Common myeloid progenitor, CD34-positive (primary cell): Measurements from ENCODE around the gene MESP1.
A peak's percentile ranks its signal among the peaks of the same experiment; 100 is the strongest.

ENCODE experiments used
- CTCF ChIA-PET: fragments of 350-600 bp; sonication (Branson Sonifier 250); formaldehyde crosslinking; loops from one replicate; lab custom pipeline; 2021; ENCODE audit warnings: antibody characterized with exemption; lab: Charles Lee
- POLR2A ChIA-PET: fragments of 350-600 bp; sonication (Branson Sonifier 250); formaldehyde crosslinking; loops from one replicate; lab custom pipeline; 2021; ENCODE audit warnings: antibody characterized with exemption; lab: Charles Lee
- DNase-seq, 3 donors: peaks; one replicate each; pipeline versions ENCODE4 v3.0.0 to v3.0.0-alpha.2; 2013
- H3K27ac ChIP-seq, 2 experiments: 1 replicate in 1 of 2; 2 replicates in 1 of 2; pipeline ENCODE4 v1.7.0; 2013; ENCODE audit warnings: inconsistent platforms in 2 of 2, low read length in 2 of 2, mild to moderate bottlenecking in 2 of 2, low read depth in 1 of 2, moderate library complexity in 1 of 2; ENCODE audit not compliant: severe bottlenecking in 2 of 2, insufficient read depth in 1 of 2, poor library complexity in 1 of 2
- H3K27me3 ChIP-seq, 5 experiments: replicated peaks in 2 of 5; 1 replicate in 3 of 5; 2 replicates in 2 of 5; pipeline versions ENCODE4 v1.6.1 to v1.7.0; 2013; ENCODE audit warnings: low read length in 4 of 5, mild to moderate bottlenecking in 2 of 5, moderate library complexity in 2 of 5, inconsistent platforms in 1 of 5; ENCODE audit not compliant: insufficient read depth in 5 of 5, control insufficient read depth in 4 of 5
- H3K36me3 ChIP-seq, 4 experiments: 1 replicate in 2 of 4; 2 replicates in 2 of 4; pipeline versions ENCODE4 v1.6.1 to v1.7.0; 2013; ENCODE audit warnings: low read length in 3 of 4, control low read depth in 1 of 4, mild to moderate bottlenecking in 1 of 4; ENCODE audit not compliant: control insufficient read depth in 4 of 4, insufficient read depth in 4 of 4
- H3K4me1 ChIP-seq, 4 experiments: 1 replicate in 3 of 4; 2 replicates in 1 of 4; pipeline versions ENCODE4 v1.6.1 to v1.7.1; 2013; ENCODE audit warnings: low read length in 3 of 4, mild to moderate bottlenecking in 3 of 4, control low read depth in 1 of 4, inconsistent platforms in 1 of 4, moderate library complexity in 1 of 4; ENCODE audit not compliant: control insufficient read depth in 4 of 4, insufficient read depth in 4 of 4; ENCODE audit errors: control extremely low read depth in 1 of 4
- H3K4me3 ChIP-seq, 7 experiments: 1 replicate in 4 of 7; 2 replicates in 3 of 7; pipeline versions ENCODE4 v1.5.1 to v1.7.0; 2013; ENCODE audit warnings: mild to moderate bottlenecking in 7 of 7, low read length in 6 of 7, moderate library complexity in 6 of 7, inconsistent platforms in 2 of 7, low read depth in 2 of 7, control low read depth in 1 of 7; ENCODE audit not compliant: insufficient read depth in 4 of 7, control insufficient read depth in 1 of 7; ENCODE audit errors: extremely low read depth in 1 of 7
- H3K9me3 ChIP-seq, 5 experiments: 1 replicate in 4 of 5; 2 replicates in 1 of 5; pipeline versions ENCODE4 v1.6.1 to v1.7.1; 2013; ENCODE audit warnings: low read length in 4 of 5, mild to moderate bottlenecking in 2 of 5, inconsistent platforms in 1 of 5, low read depth in 1 of 5, moderate library complexity in 1 of 5; ENCODE audit not compliant: control insufficient read depth in 4 of 5, insufficient read depth in 2 of 5; ENCODE audit errors: control extremely low read depth in 1 of 5
- WGBS: methylation state at CpG from one replicate; pipeline ENCODE4 v1.1.5; 2013; ENCODE audit not compliant: insufficient coverage; 5-methylcytosine and 5-hydroxymethylcytosine counted together

MESP1 gene

DNA sequence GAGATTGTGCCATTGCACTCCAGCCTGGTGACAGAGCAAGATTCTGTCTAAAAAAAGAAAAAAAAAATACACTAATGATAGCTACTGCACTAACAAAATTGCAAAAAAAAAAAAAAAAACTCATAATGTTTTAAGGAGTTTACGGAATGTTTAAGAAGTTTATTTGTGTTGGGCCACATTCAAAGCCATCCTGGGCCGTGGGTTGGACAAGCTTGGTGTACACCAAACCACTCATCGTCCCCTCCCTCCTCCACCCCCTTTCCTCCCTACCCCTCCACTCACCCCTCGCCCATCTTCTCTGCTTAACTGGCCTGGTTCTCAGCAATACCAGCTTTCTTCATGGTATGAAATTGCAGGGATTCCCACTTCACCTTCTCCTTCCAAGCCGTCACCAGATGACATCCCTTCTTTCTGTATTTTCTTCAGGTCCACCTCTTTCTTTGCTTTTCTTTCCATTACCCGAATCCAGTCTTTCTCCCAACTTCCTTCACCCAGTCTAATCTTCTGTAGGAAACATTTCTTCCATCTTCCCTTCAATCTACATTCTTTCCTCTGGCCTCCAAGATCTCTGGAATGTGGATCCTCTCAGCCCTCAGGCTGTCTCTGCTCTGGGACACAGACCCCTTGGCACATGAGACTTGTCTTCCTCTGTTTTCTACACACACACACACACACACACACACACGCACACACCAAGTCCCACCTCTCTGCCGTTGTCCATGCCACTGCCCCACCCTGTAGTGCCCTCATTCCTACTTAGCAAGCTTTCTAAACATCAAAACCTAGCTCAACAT is 3.5 kb upstream of the MESP1 start:
- ChIA-PET POLR2A (no interaction called here), CTCF (interaction anchor here (0.6 to 15.3 kb wide), 7 partner anchors 14 to 460 kb away, joined by 3 to 240 read pairs (median 3); no protein-coding TSS in a partner anchor)
- H3K27me3 ChIP-seq = peaks cover 0 to 2% (median 0%) of the 10 kb centered on the region in 5 experiments
- DNase-seq = no peak
- peaks cover 0 to 16% (median 12%) of the 10 kb centered on the region in 4 experiments for H3K4me1 ChIP-seq
- no peaks in the 10 kb centered on the region for H3K36me3 ChIP-seq
- no peak overlapping the region for H3K4me3 ChIP-seq
- no peak overlapping the region for H3K27ac ChIP-seq
- H3K9me3 ChIP-seq = no peaks in the 10 kb centered on the region
- 86% methylated on average over 4 of the region's 8 CpGs for WGBS

DNA sequence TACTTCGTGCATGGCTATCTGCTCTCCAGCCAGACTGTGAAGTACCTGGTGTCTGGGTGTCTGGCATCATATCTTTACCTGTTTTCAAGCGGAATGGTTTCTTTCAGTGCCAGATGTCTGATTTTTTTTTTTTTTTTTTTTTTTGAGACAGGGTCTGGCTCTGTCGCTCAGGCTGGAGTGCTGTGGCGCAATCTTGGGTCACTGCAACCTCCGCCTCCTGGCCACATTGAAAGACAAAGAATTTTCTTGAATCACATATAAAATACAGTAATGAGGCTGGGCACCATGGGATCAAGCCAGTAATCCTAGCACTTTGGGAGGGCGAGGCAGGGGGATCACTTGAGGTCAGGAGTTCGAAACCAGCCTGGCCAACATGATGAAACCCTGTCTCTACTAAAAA is 2.8 kb upstream of the MESP1 start:
- peaks cover 0 to 17% (median 12%) of the 10 kb centered on the region in 4 experiments for H3K4me1 ChIP-seq
- H3K27ac ChIP-seq = no peak overlapping the region
- 87% methylated on average over 2 of the region's 7 CpGs for WGBS
- no peak overlapping the region for H3K4me3 ChIP-seq
- CTCF ChIA-PET = interaction anchor here (0.6 to 15.3 kb wide), 5 partner anchors 8 to 461 kb away, joined by 3 to 240 read pairs (median 4); no protein-coding TSS in a partner anchor
- peaks cover 0 to 2% (median 0%) of the 10 kb centered on the region in 5 experiments for H3K27me3 ChIP-seq
- POLR2A ChIA-PET = no interaction called here
- DNase-seq = no peak
- H3K36me3 ChIP-seq = no peaks in the 10 kb centered on the region
- H3K9me3 ChIP-seq = no peaks in the 10 kb centered on the region

DNA sequence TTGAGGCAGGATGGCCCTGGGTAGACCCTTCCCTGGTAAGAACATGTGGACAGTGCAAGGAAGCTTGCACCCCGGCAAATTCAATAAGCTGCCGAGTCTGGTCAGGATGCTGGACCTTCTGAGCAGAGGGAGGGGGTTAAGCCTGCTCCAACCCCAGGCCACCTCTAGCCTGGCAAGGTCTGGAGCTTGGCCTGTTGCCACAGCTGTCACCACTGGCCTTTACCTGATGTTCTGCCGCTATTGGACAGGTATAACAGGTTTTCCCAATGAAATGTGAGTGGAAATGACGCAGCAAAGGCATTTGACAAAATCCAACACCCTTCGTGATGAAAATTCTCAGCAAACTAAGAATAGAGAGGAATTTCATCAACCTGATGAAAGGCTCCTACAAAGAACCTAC is 699 bp upstream of the MESP1 start:
- Histone ChIP-seq H3K4me1 (peaks cover 0 to 18% (median 14%) of the 10 kb centered on the region in 4 experiments), H3K9me3 (no peaks in the 10 kb centered on the region), H3K36me3 (no peaks in the 10 kb centered on the region), H3K27ac (no peak overlapping the region), H3K4me3 (no peak overlapping the region), H3K27me3 (peaks cover 0 to 2% (median 0%) of the 10 kb centered on the region in 5 experiments)
- CTCF ChIA-PET = interaction anchor here (2.0 to 15.3 kb wide), 3 partner anchors 10 to 124 kb away, joined by 4 to 240 read pairs (median 26); no protein-coding TSS in a partner anchor
- POLR2A ChIA-PET = no interaction called here
- 95% methylated on average over 5 of the region's 5 CpGs for WGBS
- DNase-seq = no peak

DNA sequence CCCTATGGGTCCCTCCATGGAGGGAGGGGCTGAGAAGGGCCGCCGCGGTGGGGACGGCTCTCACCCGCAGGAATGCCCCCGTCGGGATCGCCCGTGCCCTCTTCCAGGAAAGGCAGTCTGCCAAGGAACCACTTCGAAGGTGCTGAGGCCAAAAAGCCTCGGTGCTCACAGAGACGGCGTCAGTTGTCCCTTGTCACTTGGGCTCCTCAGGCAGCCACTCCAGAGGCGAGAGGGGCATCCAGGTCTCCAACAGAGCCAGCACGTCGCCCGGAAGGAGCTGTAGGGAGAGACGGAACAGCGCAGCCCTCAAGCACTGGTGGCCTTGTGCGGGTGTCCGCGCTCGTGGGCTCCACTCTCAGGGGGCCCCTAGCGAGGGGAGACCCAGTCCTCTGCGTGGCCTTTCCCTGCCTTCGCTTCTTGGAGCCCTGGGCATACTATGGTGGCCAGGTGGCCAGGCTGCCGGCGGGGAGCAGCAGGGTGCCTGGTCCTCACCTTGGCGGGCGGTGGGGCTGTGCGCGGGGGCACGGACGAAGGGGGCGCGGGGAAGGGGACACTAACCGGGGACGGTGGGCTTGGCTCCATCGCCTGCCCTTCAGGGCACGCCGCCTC is 994 bp downstream of the MESP1 start:
- ChIA-PET CTCF (interaction anchor here (0.6 to 3.7 kb wide), 7 partner anchors 10 to 144 kb away, joined by 3 to 26 read pairs (median 3); partner anchors contain the start of gene AP3S2), POLR2A (interaction anchor here (0.6 kb wide), 1 partner anchor 321 kb away, joined by 5 read pairs; no protein-coding TSS in a partner anchor)
- Histone ChIP-seq H3K27ac (no peak overlapping the region), H3K4me1 (peaks cover 0 to 19% (median 14%) of the 10 kb centered on the region in 4 experiments), H3K36me3 (no peaks in the 10 kb centered on the region), H3K27me3 (peaks cover 0 to 2% (median 0%) of the 10 kb centered on the region in 5 experiments), H3K4me3 (peak overlapping the region; percentile 41 to 80 (median 67)), H3K9me3 (no peaks in the 10 kb centered on the region)
- peak in 2 of 3 donors; percentile 36 to 52 for DNase-seq
- 2% methylated on average over 41 of the region's 41 CpGs for WGBS

- no peak for DNase-seq
- Histone ChIP-seq H3K27ac (no peak overlapping the region), H3K4me3 (peak overlapping the region in 4 of 7 experiments; percentile 61 to 80 (median 74)), H3K4me1 (peaks cover 0 to 19% (median 14%) of the 10 kb centered on the region in 4 experiments), H3K36me3 (no peaks in the 10 kb centered on the region), H3K9me3 (no peaks in the 10 kb centered on the region), H3K27me3 (peaks cover 0 to 2% (median 0%) of the 10 kb centered on the region in 5 experiments)
- POLR2A ChIA-PET = no interaction called here
- WGBS = no CpG with 5 or more reads among the region's 4 CpGs
- CTCF ChIA-PET = interaction anchor here (0.6 to 1.9 kb wide), 5 partner anchors 9 to 144 kb away, joined by 3 to 9 read pairs (median 3); partner anchors contain the start of gene AP3S2
Observed at GRCh38 chr15:89749526-89749925, 1.5 kb downstream of the MESP1 start.

DNA sequence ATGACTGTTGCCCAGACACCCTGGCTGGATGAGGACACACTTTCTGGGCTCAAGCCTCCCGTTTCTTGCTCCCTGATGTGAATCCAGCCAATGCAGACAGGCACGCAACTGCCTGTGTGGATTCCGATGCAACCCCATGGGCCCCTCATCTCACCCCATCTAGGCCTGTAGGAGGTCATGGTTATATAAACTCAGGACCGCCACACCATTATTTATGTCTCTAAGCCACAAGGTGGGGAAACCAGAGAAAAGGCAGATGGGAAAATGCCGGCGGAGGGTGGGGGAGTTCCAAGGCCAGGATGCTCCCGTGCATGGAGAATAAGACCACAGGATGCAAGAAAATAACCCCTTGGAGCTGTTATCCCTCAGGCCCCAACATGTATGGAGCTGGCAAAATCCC is 2.0 kb downstream of the MESP1 start:
- H3K4me3 ChIP-seq = no peak overlapping the region
- peaks cover 0 to 2% (median 0%) of the 10 kb centered on the region in 5 experiments for H3K27me3 ChIP-seq
- H3K4me1 ChIP-seq = peaks cover 0 to 19% (median 14%) of the 10 kb centered on the region in 4 experiments
- CTCF ChIA-PET = interaction anchor here (1.1 to 1.9 kb wide), 5 partner anchors 9 to 145 kb away, joined by 3 to 9 read pairs (median 3); partner anchors contain the start of gene AP3S2
- no peak for DNase-seq
- POLR2A ChIA-PET = no interaction called here
- H3K9me3 ChIP-seq = no peaks in the 10 kb centered on the region
- no peak overlapping the region for H3K27ac ChIP-seq
- WGBS = 90% methylated on average over 5 of the region's 7 CpGs
- no peaks in the 10 kb centered on the region for H3K36me3 ChIP-seq
